Skeletal muscle satellite cell (primary cell): ENCODE results near the gene CCDC57.
A peak's percentile ranks its signal among the peaks of the same experiment; 100 is the strongest.

Source experiments
- H3K27me3 ChIP-seq: 2 replicates; pipeline ENCODE4 v1.7.0; 2013; ENCODE audit warnings: low read length; ENCODE audit not compliant: control insufficient read depth, insufficient read depth
- H3K36me3 ChIP-seq: 2 replicates; pipeline ENCODE4 v1.7.0; 2013; ENCODE audit warnings: mild to moderate bottlenecking, control low read depth, low read length; ENCODE audit not compliant: insufficient read depth
- H3K4me1 ChIP-seq: 2 replicates; pipeline ENCODE4 v1.7.0; 2013; ENCODE audit warnings: low read length; ENCODE audit not compliant: control insufficient read depth, insufficient read depth
- H3K4me2 ChIP-seq: 2 replicates; pipeline ENCODE4 v1.7.0; 2013; ENCODE audit warnings: mild to moderate bottlenecking, low read length
- H3K4me3 ChIP-seq: 2 replicates; pipeline ENCODE4 v1.7.0; 2013; ENCODE audit warnings: low read length
- H3K9ac ChIP-seq: 2 replicates; pipeline ENCODE4 v1.7.0; 2013; ENCODE audit warnings: mild to moderate bottlenecking, low read depth, low read length, moderate library complexity
- H3K9me3 ChIP-seq: replicated peaks from 2 replicates; pipeline ENCODE4 v1.7.0; 2013; ENCODE audit warnings: mild to moderate bottlenecking, control low read depth, low read length

CCDC57 gene

DNA sequence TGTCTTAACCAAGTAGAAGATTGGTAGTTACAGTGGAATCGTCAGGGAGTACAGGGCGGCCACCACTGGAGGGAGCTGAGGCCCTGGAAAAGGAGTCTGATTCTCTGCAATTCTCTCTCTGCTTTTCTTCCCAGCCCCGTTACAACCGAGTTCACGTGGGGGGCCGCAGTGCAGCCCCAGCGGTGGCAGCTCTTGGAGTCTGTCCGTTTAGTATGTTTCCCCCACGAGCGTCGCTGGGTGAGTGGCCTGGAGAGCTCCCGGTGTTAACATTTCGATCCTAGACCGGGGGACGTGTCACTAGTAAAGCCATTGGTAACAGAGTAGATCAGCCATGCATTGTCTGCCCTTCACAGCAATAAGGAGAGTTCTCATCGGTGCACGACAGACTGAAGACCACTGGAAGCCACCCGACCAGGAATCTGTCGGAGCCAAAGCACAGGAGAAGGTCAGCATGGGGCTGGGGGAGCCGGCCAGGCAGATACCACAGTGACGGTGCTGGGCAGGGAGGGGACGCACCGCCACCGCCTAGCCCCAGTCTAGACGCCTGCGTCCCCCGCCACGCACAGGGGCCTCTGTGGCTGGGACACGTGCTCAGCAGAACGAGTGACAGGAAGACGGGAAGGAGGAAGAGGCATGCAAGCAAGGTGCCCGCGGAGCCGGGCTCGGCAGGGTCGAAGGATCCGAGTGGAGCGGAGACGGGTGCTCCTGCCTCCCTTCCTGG is 31.9 kb upstream of the CCDC57 start:
- peaks cover 68% of the 10 kb centered on the region for H3K4me1 ChIP-seq
- H3K4me2 ChIP-seq: no peak overlapping the region
- no peaks in the 10 kb centered on the region for H3K27me3 ChIP-seq
- H3K36me3 ChIP-seq: peaks cover 74% of the 10 kb centered on the region
- no peak overlapping the region for H3K9ac ChIP-seq
- no peak overlapping the region for H3K4me3 ChIP-seq
- no peaks in the 10 kb centered on the region for H3K9me3 ChIP-seq

DNA sequence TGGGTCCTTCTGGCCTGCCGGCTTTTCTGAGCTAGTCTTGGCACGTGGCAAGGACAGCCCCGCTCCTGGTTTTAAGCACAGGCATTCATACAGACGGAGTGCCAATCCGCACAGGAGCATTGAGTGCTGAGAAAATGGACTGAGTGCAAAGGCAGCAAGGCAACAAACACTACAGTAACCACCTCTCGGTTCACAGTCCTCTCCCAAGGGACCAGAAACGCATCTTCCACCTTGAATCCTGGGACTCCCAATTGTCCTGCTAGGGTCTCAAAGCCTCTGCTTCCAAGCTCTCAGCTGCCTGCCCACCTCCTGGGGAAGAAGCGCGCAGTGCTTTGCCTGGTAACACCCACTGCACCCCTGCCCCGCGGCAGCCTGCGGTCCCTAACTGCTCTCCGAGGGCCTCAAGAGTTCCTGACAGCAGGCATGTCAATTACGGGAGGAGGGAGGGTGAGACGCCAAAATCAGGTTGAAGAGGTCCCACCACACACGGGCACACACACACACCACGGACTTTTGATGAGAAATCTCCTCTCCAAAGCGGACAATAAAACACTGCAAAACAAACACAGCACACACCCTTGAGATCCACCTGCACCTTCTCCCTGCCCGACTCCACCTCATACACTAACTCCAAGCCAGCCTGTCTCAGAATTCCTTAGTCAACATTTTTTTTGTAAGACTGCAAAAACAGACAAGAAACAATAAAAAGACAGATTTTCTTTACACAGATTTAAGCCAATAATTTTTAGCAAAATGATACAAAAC is 31.2 kb upstream of the CCDC57 start:
- H3K36me3 ChIP-seq: peaks cover 71% of the 10 kb centered on the region
- no peak overlapping the region for H3K4me3 ChIP-seq
- no peak overlapping the region for H3K4me2 ChIP-seq
- H3K4me1 ChIP-seq: peaks cover 76% of the 10 kb centered on the region
- H3K27me3 ChIP-seq: no peaks in the 10 kb centered on the region
- no peaks in the 10 kb centered on the region for H3K9me3 ChIP-seq
- no peak overlapping the region for H3K9ac ChIP-seq

DNA sequence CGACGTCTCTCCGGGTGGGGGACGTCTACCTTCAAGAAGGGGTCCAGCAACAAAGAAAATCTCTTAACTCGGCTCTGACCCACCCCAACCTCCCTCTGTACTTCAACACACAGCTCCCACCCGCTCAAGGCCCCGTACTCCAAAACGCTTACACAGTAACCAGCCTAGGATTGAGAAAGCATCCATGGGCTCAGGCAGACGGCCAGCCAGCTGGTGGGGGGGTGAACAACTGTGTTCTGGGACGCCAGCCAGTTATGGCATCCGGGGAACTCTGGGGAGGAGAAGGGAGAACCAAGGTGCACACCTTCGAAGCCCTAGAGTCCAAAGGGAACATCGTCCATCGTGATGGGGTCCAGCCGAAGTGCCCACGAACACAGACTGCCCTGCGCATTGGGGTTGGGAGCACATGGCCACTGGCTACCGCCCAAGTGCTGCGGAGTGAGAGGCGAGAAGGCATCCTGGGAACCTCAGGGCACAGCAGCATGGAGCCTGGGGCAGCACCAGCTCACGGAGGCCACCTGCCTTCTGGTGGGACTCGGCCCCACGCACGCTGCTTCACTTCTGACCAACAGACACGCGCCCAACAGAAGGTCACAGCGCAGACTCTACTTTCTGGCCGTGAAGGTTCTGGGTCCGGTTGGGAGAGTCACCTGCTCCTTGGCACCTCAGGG is 30.5 kb upstream of the CCDC57 start:
- Histone ChIP-seq H3K27me3 (no peaks in the 10 kb centered on the region), H3K4me1 (peaks cover 81% of the 10 kb centered on the region), H3K9me3 (no peaks in the 10 kb centered on the region), H3K4me3 (no peak overlapping the region), H3K36me3 (peaks cover 71% of the 10 kb centered on the region), H3K4me2 (peak overlapping the region; percentile 37), H3K9ac (peak overlapping the region; percentile 33)

DNA sequence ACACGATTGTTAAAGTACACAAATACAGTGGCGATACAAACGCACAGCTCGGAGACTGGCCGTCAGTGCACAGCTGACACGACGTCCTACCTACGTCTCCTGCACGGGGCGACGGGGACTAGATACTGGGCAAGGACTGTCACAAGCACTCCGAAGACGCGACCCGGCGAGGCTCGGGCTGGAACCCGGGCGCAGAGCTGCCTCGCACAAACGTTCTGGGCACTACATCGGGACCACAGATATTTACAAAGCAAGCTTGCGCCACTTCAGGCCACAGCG is 30.0 kb upstream of the CCDC57 start:
- H3K9me3 ChIP-seq: no peaks in the 10 kb centered on the region
- peak overlapping the region; percentile 33 for H3K9ac ChIP-seq
- peaks cover 81% of the 10 kb centered on the region for H3K4me1 ChIP-seq
- peaks cover 71% of the 10 kb centered on the region for H3K36me3 ChIP-seq
- peak overlapping the region; percentile 37 for H3K4me2 ChIP-seq
- H3K27me3 ChIP-seq: no peaks in the 10 kb centered on the region
- H3K4me3 ChIP-seq: no peak overlapping the region

DNA sequence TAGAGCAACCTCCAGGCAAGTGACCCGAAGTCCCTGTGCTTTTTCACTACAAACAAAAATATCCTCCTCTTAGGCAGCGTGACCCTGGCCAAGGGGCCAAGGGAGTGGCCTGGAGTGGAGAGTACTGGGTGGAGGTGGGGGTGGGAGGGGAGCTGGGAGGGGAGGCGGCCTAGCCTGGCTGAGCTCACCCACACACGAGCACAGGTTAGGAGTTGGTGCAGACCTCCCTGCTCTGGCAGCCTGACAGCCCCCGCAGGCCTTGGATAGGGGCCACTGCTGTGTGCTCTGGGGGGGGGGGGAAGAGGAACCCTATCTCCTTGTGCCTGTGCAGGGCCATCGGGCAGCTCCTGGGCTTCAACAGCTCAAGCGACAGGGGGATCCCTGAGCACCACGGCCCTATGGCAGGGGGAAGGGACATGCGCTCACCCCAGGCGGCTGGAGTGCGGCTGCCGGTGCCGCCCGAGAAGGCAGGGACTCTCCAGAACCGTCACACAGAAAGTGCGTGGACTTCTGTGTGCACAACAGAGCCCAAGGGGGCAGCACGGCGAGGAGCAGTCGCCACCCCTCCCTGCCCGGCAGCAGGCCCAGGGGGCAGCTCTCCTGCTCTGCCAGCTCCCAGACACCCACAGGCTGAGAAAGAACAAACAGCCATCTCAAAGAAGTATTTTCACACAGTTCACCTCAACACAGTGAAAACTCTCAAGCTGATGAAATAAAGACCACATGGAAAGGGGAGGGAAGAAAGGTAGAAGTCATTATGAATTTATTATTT is 29.5 kb upstream of the CCDC57 start:
- Histone ChIP-seq H3K36me3 (peaks cover 71% of the 10 kb centered on the region), H3K27me3 (no peaks in the 10 kb centered on the region), H3K4me1 (peaks cover 81% of the 10 kb centered on the region), H3K4me2 (peak overlapping the region; percentile 37), H3K4me3 (no peak overlapping the region), H3K9me3 (no peaks in the 10 kb centered on the region), H3K9ac (peak overlapping the region; percentile 61)

DNA sequence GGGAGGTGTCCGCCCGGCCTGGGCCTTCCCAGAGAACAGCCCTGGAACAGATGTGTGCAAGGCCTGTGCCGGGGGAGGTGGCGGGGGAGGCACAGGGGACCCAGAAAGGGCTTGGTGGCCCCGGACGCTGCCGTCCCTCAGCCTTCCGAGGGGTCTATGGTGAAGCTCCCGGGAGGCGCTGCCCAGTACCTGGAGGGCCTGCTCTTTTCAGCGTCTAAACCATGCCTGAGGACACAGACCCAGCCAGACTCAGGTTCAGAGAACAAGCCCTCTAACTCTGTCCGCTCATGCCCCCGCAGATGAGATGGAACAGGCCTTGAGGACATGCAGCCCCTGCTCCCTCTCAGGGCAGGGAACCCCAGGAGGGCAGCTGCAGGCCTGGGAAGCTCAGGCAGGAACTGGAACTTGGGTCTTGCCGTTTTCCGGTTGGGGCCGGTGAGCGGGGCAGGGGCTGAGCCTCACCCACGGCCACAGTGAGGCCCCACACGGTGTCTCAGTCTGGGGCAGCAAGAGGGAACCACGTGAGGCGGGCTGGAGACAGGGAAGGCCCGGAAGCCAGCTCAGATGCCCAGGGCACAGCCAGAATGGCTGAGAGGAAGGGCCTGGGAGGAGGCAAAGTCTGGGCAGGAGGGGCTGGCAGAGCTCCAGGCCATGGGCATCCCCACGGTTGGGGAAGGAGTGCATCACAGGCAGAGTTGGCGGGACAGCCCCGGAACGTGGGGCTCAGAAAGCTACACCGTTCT is 28.7 kb upstream of the CCDC57 start:
- Histone ChIP-seq H3K9ac (peak overlapping the region; percentile 61), H3K27me3 (no peaks in the 10 kb centered on the region), H3K4me3 (no peak overlapping the region), H3K4me1 (peaks cover 81% of the 10 kb centered on the region), H3K9me3 (no peaks in the 10 kb centered on the region), H3K4me2 (peak overlapping the region; percentile 37), H3K36me3 (peaks cover 72% of the 10 kb centered on the region)

DNA sequence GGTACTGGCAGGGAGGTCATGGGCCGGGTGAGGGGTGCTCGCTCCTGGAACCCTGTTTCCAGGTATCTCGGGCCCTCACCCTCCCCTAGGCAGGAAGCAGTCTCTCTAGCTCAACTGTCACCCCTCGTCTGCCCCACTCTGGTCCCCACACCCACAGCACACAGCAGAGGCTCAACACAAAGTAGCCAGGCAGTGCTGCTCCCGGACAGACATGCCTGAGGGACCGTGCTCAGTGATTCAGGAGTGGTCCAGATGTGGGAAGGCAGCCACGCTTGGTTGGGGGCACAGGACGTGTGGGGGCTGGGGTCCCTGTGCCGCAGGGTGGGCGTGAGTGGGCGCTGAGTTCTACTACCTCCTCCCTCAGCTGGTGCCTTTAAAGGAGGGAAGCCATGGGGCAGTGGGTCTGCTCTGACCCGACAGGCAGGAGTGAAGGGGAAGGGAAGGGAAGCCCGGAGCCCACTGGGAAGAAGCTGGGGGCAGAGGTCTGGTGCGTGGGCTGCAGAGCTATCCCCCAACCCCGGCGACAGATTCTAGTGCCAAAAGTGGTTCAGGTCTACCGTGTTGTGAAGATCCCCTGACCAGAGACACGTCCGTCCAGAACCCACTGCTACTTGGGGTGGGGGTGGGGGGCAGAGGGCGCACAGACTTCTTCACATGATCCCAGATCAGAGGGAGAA is 28.0 kb upstream of the CCDC57 start:
- peaks cover 82% of the 10 kb centered on the region for H3K4me1 ChIP-seq
- peak overlapping the region; percentile 37 for H3K4me2 ChIP-seq
- peaks cover 72% of the 10 kb centered on the region for H3K36me3 ChIP-seq
- H3K4me3 ChIP-seq: no peak overlapping the region
- no peaks in the 10 kb centered on the region for H3K27me3 ChIP-seq
- H3K9ac ChIP-seq: peak overlapping the region; percentile 61
- H3K9me3 ChIP-seq: no peaks in the 10 kb centered on the region

DNA sequence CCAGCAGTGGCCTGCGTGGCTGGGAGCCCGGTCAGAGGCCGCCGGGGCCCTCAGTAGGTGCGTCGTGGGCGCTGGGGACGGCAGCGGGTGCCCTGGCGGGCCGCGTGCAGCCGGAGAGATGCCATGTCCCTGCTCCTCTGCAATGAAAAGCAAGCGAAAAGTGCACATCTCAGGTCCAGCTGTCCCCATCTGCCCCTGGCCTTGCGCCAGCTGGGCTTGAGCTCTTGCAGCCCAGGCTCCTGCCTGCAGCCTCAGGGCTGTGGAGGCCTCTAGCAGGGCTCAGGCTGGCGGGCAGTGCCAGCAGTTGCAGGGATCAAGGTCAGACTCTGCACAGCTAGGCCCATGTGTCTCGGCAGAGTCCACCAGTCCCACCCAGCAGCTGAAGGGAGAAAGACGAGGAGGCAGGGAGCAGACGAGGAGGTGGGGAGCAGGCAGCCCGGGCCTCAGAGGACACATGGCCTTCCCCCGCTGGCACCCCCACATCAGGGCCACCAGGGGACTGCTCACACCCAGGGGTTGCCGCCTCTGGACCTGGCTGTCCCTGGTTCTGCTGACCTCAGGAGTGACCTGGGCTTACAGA is 27.4 kb upstream of the CCDC57 start:
- H3K9me3 ChIP-seq: no peaks in the 10 kb centered on the region
- peaks cover 72% of the 10 kb centered on the region for H3K36me3 ChIP-seq
- H3K4me2 ChIP-seq: peak overlapping the region; percentile 22
- peak overlapping the region; percentile 16 for H3K9ac ChIP-seq
- H3K4me1 ChIP-seq: peaks cover 88% of the 10 kb centered on the region
- H3K27me3 ChIP-seq: no peaks in the 10 kb centered on the region
- no peak overlapping the region for H3K4me3 ChIP-seq

DNA sequence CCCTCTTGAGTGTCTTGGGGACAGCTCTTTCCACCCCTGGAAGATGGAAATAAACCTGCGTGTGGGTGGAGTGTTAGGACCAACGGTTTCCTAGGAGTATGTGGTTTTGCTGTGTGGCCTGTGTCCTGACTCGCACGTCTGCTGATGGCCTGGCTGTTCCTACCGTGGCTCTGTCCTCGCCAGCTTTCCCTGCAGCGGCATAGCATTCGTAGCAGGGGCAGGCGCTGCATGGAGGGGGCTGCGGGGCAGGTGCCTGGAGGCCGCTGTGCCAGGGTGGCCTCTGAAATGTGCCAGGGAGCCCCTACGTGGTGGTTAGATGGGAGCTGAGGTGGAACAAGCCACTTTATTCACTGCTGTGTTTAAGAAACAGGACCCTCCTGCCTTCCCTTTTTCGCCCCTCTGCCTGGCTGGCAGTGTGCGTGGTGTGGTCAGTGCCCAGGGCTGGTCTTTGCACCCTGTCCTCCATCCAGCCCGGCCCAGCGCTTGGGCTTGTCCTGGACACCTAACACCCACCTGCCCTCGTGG is 26.8 kb upstream of the CCDC57 start:
- peaks cover 72% of the 10 kb centered on the region for H3K36me3 ChIP-seq
- no peaks in the 10 kb centered on the region for H3K27me3 ChIP-seq
- no peak overlapping the region for H3K4me3 ChIP-seq
- H3K9ac ChIP-seq: no peak overlapping the region
- peaks cover 93% of the 10 kb centered on the region for H3K4me1 ChIP-seq
- no peaks in the 10 kb centered on the region for H3K9me3 ChIP-seq
- no peak overlapping the region for H3K4me2 ChIP-seq
